Panc1 (cell line): ENCODE measurements around the gene MAFG. TPM values are rescaled to one million over a fixed set of nuclear protein-coding genes. Genes with fewer than 3 reads are reported as not detected.

Source experiments
- ATAC-seq: fragments of 200-7000 bp; cut with Tn5 transposase; 2 replicates; pipeline ENCODE4 v1.9.1; 2020; ENCODE audit warnings: mild to moderate bottlenecking, moderate library complexity
- BruUV-seq: library from RNA; stranded (reverse); fragments of 400-500 nt; replicated peaks from 2 replicates; lab custom pipeline; 2021; lab: Mats Ljungman, UMichigan
- CTCF ChIA-PET: fragments of 300-600 bp; sonication (Branson Sonifier 250); formaldehyde crosslinking; loops from one replicate; lab custom pipeline; 2022; ENCODE audit warnings: antibody characterized with exemption; lab: Charles Lee
- POLR2A ChIA-PET: fragments of 300-600 bp; sonication (Branson Sonifier 250); formaldehyde crosslinking; loops from one replicate; lab custom pipeline; 2022; ENCODE audit warnings: antibody characterized with exemption; lab: Charles Lee
- DNase-seq: peaks from one replicate; pipeline ENCODE4 v3.0.0-alpha.2; 2010; ENCODE audit warnings: low read depth, low spot score
- H3K27ac ChIP-seq: 2 replicates; pipeline ENCODE4 v1.5.1; 2011; ENCODE audit warnings: mild to moderate bottlenecking, low read length, inconsistent platforms
- H3K27me3 ChIP-seq: fragments of 200-500 bp; sonication (Bioruptor generic); 2 replicates; pipeline ENCODE4 v1.6.0; 2014; ENCODE audit warnings: low read length, inconsistent platforms; ENCODE audit not compliant: control insufficient read depth, insufficient read depth
- H3K36me3 ChIP-seq: fragments of 200-500 bp; sonication (Bioruptor generic); 2 replicates; pipeline ENCODE4 v1.5.1; 2014; ENCODE audit warnings: inconsistent platforms, mild to moderate bottlenecking, low read length, moderate library complexity; ENCODE audit not compliant: control insufficient read depth, insufficient read depth
- H3K4me1 ChIP-seq: 2 replicates; pipeline ENCODE4 v1.5.1; 2011; ENCODE audit warnings: inconsistent platforms, mild to moderate bottlenecking, low read length, moderate library complexity; ENCODE audit not compliant: control insufficient read depth, insufficient read depth
- H3K4me3 ChIP-seq, 2 experiments: 2 replicates each; pipeline ENCODE4 v1.5.1; 2011 to 2012; ENCODE audit warnings: low read depth in 2 of 2, low read length in 2 of 2, mild to moderate bottlenecking in 2 of 2, inconsistent platforms in 1 of 2, moderate library complexity in 1 of 2
- H3K9me3 ChIP-seq: fragments of 200-500 bp; sonication (Bioruptor generic); 2 replicates; pipeline ENCODE4 v1.5.1; 2014; ENCODE audit warnings: low read depth, mild to moderate bottlenecking, inconsistent platforms, low read length, moderate library complexity; ENCODE audit not compliant: control insufficient read depth, insufficient read depth
- POLR2AphosphoS5 ChIP-seq: IDR thresholded peaks from 2 replicates; pipeline ENCODE4 v1.6.1; 2012; ENCODE audit warnings: mild to moderate bottlenecking, low read depth, low read length, moderate library complexity
- SIN3A ChIP-seq: IDR thresholded peaks from 2 replicates; pipeline ENCODE4 v1.6.1; 2012; ENCODE audit warnings: low read depth, mild to moderate bottlenecking, low read length, moderate library complexity, borderline replicate concordance; ENCODE audit not compliant: insufficient read depth
- TCF7L2 ChIP-seq: IDR thresholded peaks from 2 replicates; pipeline ENCODE4 v1.6.1; 2011; ENCODE audit warnings: mild to moderate bottlenecking, low read depth, low read length, inconsistent platforms
- in situ Hi-C: cut with HindIII; loops from 2 replicates; pipeline ENCODE4 v1.10.0; 2016; ENCODE audit warnings: low sequenced_read_pairs, low pct_unique_long_range_greater_than_20kb
- intact Hi-C: fragments of 100-400 bp; cut with micrococcal nuclease; formaldehyde crosslinking; loops from one replicate; pipeline ENCODE4 v1.10.0; 2022; ENCODE audit not compliant: unreplicated experiment
- total RNA-seq: library from RNA; stranded (reverse); gene quantifications from one replicate; pipeline ENCODE4 v1.2.1, GENCODE V29; 2021; ENCODE audit not compliant: unreplicated experiment
- TF ChIP-seq, protein P1 (sequence below): fragments of 450-650 bp; IDR thresholded peaks from 2 replicates; pipeline ENCODE4 v1.5.1; 2017; ENCODE audit warnings: mild to moderate bottlenecking
- TF ChIP-seq, protein P2 (sequence below), 2 experiments: IDR thresholded peaks; 2 replicates each; pipeline ENCODE4 v1.6.1; 2011 to 2012; ENCODE audit warnings: low read depth in 2 of 2, control low read depth in 1 of 2, low read length in 1 of 2, mild to moderate bottlenecking in 1 of 2, moderate library complexity in 1 of 2; ENCODE audit not compliant: insufficient read depth in 1 of 2

MAFG gene
- total RNA-seq, 1 experiment from 2014 or later = 57.0 TPM

DNA sequence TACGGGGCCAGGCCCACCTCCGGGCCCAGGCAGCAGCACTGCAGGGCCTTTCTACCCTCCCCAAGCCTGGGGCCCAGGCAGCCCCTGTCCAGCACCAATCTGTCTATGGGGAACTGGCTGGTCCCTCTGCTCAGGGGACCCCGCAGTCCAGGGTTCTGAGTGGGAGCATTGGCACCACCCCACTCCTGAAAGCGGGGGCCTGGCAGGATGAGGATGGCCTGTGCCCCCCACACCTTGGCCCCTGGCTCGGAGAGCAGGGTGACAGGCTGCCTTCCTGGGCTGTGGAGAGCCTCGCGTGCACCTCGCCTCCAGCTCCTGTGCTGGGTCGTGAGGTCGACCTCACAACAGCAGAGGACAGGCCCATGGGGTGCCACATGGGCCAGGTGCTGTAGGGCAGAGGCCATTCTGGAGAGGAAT lies 24.1 kb downstream of the MAFG start:
- CTCF ChIA-PET = no interaction called here
- H3K4me3 ChIP-seq = no peak overlapping the region
- in situ Hi-C loops (no loop called here), intact Hi-C loops (no loop called here)
- ATAC-seq = no peak
- DNase-seq = no peak
- no peaks in the 10 kb centered on the region for H3K9me3 ChIP-seq
- POLR2A ChIA-PET = no interaction called here
- no peaks in the 10 kb centered on the region for H3K36me3 ChIP-seq
- TF ChIP-seq TCF7L2 (no peak), SIN3A (no peak), POLR2AphosphoS5 (no peak)
- TF ChIP-seq, protein P1, sequence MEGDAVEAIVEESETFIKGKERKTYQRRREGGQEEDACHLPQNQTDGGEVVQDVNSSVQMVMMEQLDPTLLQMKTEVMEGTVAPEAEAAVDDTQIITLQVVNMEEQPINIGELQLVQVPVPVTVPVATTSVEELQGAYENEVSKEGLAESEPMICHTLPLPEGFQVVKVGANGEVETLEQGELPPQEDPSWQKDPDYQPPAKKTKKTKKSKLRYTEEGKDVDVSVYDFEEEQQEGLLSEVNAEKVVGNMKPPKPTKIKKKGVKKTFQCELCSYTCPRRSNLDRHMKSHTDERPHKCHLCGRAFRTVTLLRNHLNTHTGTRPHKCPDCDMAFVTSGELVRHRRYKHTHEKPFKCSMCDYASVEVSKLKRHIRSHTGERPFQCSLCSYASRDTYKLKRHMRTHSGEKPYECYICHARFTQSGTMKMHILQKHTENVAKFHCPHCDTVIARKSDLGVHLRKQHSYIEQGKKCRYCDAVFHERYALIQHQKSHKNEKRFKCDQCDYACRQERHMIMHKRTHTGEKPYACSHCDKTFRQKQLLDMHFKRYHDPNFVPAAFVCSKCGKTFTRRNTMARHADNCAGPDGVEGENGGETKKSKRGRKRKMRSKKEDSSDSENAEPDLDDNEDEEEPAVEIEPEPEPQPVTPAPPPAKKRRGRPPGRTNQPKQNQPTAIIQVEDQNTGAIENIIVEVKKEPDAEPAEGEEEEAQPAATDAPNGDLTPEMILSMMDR = no peak
- TF ChIP-seq, protein P2, sequence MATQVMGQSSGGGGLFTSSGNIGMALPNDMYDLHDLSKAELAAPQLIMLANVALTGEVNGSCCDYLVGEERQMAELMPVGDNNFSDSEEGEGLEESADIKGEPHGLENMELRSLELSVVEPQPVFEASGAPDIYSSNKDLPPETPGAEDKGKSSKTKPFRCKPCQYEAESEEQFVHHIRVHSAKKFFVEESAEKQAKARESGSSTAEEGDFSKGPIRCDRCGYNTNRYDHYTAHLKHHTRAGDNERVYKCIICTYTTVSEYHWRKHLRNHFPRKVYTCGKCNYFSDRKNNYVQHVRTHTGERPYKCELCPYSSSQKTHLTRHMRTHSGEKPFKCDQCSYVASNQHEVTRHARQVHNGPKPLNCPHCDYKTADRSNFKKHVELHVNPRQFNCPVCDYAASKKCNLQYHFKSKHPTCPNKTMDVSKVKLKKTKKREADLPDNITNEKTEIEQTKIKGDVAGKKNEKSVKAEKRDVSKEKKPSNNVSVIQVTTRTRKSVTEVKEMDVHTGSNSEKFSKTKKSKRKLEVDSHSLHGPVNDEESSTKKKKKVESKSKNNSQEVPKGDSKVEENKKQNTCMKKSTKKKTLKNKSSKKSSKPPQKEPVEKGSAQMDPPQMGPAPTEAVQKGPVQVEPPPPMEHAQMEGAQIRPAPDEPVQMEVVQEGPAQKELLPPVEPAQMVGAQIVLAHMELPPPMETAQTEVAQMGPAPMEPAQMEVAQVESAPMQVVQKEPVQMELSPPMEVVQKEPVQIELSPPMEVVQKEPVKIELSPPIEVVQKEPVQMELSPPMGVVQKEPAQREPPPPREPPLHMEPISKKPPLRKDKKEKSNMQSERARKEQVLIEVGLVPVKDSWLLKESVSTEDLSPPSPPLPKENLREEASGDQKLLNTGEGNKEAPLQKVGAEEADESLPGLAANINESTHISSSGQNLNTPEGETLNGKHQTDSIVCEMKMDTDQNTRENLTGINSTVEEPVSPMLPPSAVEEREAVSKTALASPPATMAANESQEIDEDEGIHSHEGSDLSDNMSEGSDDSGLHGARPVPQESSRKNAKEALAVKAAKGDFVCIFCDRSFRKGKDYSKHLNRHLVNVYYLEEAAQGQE (IDR thresholded peaks at IDR 0.05; ENCODE audit: insufficient read depth in 1 of 2, low read depth in 2 of 2, low read length in 1 of 2) = no peak
- H3K27ac ChIP-seq = no peak overlapping the region
- peaks cover 16% of the 10 kb centered on the region for H3K4me1 ChIP-seq
- H3K27me3 ChIP-seq = no peaks in the 10 kb centered on the region
- BruUV-seq = no TSS peak

DNA sequence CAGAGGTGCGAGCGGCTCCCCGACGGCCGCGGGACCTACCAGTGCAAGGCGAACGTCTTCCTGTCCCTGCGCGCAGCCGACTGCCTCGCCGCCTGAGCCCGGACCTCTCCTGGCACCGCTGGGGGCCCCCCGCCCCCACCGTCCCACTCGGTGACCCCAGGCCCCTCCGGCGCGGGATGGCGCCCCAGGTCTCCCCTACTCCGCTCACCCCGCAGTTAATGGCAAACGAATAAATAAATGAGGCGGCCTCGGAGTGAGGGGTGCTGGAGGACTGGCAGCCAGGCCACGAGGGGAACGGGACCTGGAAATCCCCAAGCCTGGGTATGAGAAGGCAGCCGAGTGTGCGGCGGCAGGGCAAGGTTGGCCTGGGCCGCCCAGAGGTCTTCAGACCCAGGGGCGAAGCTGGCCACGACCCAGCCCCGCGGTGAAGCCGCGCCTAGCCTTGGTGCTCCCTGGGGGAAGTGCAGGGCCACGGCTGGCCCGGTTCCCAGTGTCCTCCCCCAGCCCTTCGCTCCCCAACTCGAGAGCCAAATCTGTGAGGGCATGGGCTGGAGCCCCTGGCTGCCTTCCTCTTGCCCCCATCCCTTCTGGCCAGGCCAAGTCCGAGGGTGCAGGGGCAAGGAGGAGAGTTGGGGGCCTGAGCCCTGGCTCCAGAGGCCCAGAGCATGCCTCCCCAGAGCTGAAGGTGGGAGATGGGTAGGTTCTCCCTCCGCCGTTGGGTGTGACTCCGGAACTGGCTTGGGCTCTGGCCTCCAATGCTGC lies 24.7 kb downstream of the MAFG start:
- ChIA-PET POLR2A (no interaction called here), CTCF (no interaction called here)
- intact Hi-C loops (no loop called here), in situ Hi-C loops (no loop called here)
- no peaks in the 10 kb centered on the region for H3K27me3 ChIP-seq
- DNase-seq (no peak), ATAC-seq (no peak)
- H3K36me3 ChIP-seq = no peaks in the 10 kb centered on the region
- TF ChIP-seq TCF7L2 (no peak), POLR2AphosphoS5 (no peak), SIN3A (no peak)
- TF ChIP-seq, protein P1 = no peak
- TF ChIP-seq, protein P2 (IDR thresholded peaks at IDR 0.05; ENCODE audit: insufficient read depth in 1 of 2, low read depth in 2 of 2, low read length in 1 of 2) = no peak
- H3K27ac ChIP-seq = no peak overlapping the region
- no TSS peak for BruUV-seq
- no peaks in the 10 kb centered on the region for H3K9me3 ChIP-seq
- H3K4me3 ChIP-seq = no peak overlapping the region
- peaks cover 22% of the 10 kb centered on the region for H3K4me1 ChIP-seq
